HepG2 (cell line): Measurements from ENCODE around the gene BIN1. TPM values are rescaled to one million over a fixed set of nuclear protein-coding genes. Genes with fewer than 3 reads are reported as not detected.

Source experiments
- ATAC-seq: fragments of 200-7000 bp; cut with Tn5 transposase; 3 replicates; pipeline ENCODE4 v1.9.1; 2020; ENCODE audit warnings: mild to moderate bottlenecking, moderate library complexity
- BruUV-seq: library from RNA; stranded (reverse); fragments of 400-500 nt; replicated peaks from 2 replicates; lab custom pipeline; 2021; lab: Mats Ljungman, UMichigan
- CTCF ChIA-PET: fragments of 300-600 bp; formaldehyde crosslinking; extraction: SDS; loops from one replicate; lab custom pipeline; 2021; ENCODE audit warnings: low total read pairs, inconsistent platforms, low intra/inter-chr PET ratio; lab: Yijun Ruan, JAX
- POLR2A ChIA-PET: fragments of 350-600 bp; sonication (Branson Sonifier 250); formaldehyde crosslinking; loops from one replicate; lab custom pipeline; 2020; ENCODE audit warnings: antibody characterized with exemption, inconsistent platforms; lab: Yijun Ruan, JAX
- DNase-seq: peaks from one replicate; pipeline ENCODE4 v3.0.0-alpha.2; 2015; ENCODE audit warnings: low spot score
- FAIRE-seq: peaks from 3 replicates; lab custom pipeline; 2011; peaks lifted over from hg19 to GRCh38; lab: Jason Lieb, UNC
- H2AFZ ChIP-seq: one replicate; pipeline ENCODE4 v1.6.1; 2011; ENCODE audit warnings: low read length, inconsistent platforms
- H3K27ac ChIP-seq: fragments of 300-600 bp; 3 replicates; pipeline ENCODE4 v1.8.0; 2011; ENCODE audit warnings: mixed run types, mild to moderate bottlenecking, mixed read lengths, low read length, inconsistent platforms; ENCODE audit not compliant: insufficient read depth; ENCODE audit errors: extremely low read length
- H3K27me3 ChIP-seq, 2 experiments: fragments of 200-600 bp in 1 of 2; 2 replicates in 1 of 2; 3 replicates in 1 of 2; pipeline versions ENCODE4 v1.6.0 to v1.8.0; 2011; ENCODE audit warnings: low read length in 2 of 2, mild to moderate bottlenecking in 2 of 2, moderate library complexity in 2 of 2, inconsistent platforms in 1 of 2; ENCODE audit not compliant: insufficient read depth in 2 of 2, control insufficient read depth in 1 of 2
- H3K36me3 ChIP-seq, 2 experiments: fragments of 200-600 bp in 1 of 2; replicated peaks in 1 of 2; 2 replicates in 1 of 2; 3 replicates in 1 of 2; pipeline versions ENCODE4 v1.5.1 to v1.8.0; 2011; ENCODE audit warnings: low read length in 2 of 2, inconsistent platforms in 1 of 2; ENCODE audit not compliant: insufficient read depth in 2 of 2, control insufficient read depth in 1 of 2
- H3K4me1 ChIP-seq: 2 replicates; pipeline ENCODE4 v1.5.1; 2012; ENCODE audit warnings: low read length, inconsistent platforms; ENCODE audit not compliant: insufficient read depth
- H3K4me2 ChIP-seq: 2 replicates; pipeline ENCODE4 v1.6.0; 2011; ENCODE audit warnings: low read depth, low read length, inconsistent platforms
- H3K4me3 ChIP-seq, 3 experiments: fragments of 200-600 bp in 1 of 3; sonication (generic), shearing (Covaris generic) in 1 of 3; replicated peaks in 1 of 3; 2 replicates each; pipeline ENCODE4 v1.5.1; 2011 to 2016; ENCODE audit warnings: low read length in 3 of 3, inconsistent platforms in 2 of 3, low read depth in 2 of 3, mild to moderate bottlenecking in 2 of 3, control low read depth in 1 of 3, mixed read lengths in 1 of 3; ENCODE audit not compliant: insufficient read depth in 1 of 3
- H3K79me2 ChIP-seq: one replicate; pipeline ENCODE4 v1.6.1; 2011; ENCODE audit warnings: low read length, inconsistent platforms; ENCODE audit not compliant: insufficient read depth
- H3K9ac ChIP-seq: 2 replicates; pipeline ENCODE4 v1.6.0; 2011; ENCODE audit warnings: mild to moderate bottlenecking, low read depth, low read length, inconsistent platforms; ENCODE audit not compliant: insufficient read depth
- H3K9me3 ChIP-seq: 2 replicates; pipeline ENCODE4 v1.5.1; 2012; ENCODE audit warnings: mild to moderate bottlenecking, low read length
- H4K20me1 ChIP-seq: 2 replicates; pipeline ENCODE4 v1.6.0; 2011; ENCODE audit warnings: inconsistent platforms, mild to moderate bottlenecking, low read length, moderate library complexity; ENCODE audit not compliant: insufficient read depth
- ZNF318 ChIP-seq: sonication (generic); formaldehyde crosslinking; IDR thresholded peaks from 2 replicates; pipeline ENCODE4 v1.4.0; 2020; ENCODE audit warnings: mild to moderate bottlenecking, missing genetic modification reagents
- ZNF768 ChIP-seq: sonication (generic); formaldehyde crosslinking; IDR thresholded peaks from 2 replicates; pipeline ENCODE4 v1.4.0; 2020; ENCODE audit warnings: missing genetic modification reagents
- WGBS: methylation state at CpG from one replicate; pipeline ENCODE4 v1.1.6; 2017; ENCODE audit warnings: low lambda C conversion rate; 5-methylcytosine and 5-hydroxymethylcytosine counted together
- in situ Hi-C: cut with HindIII; loops from 2 replicates; pipeline ENCODE4 v1.10.0; 2017; ENCODE audit warnings: low pct_unique_long_range_greater_than_20kb; ENCODE audit not compliant: extremely low pct_ligation_motif_present
- intact Hi-C: fragments of 100-400 bp; cut with micrococcal nuclease; formaldehyde crosslinking; loops from one replicate; pipeline ENCODE4 v1.10.0; 2022; ENCODE audit not compliant: unreplicated experiment
- polyA plus RNA-seq, 8 experiments: library from polyadenylated mRNA; depleted of rRNA in 3 of 8; stranded (reverse) in 7 of 8; unstranded in 1 of 8; fragments of >200 nt; fragmentation: Illumina TruSeq in 4 of 8; extraction: Trizol in 4 of 8; gene quantifications; 2 replicates each; pipeline versions ENCODE4 v1.2.1 to v1.2.3, GENCODE V29; 2011 to 2016; ENCODE audit warnings: low read depth in 4 of 8, missing spikeins in 1 of 8, mixed read lengths in 1 of 8; ENCODE audit not compliant: insufficient read depth in 1 of 8
- total RNA-seq, 5 experiments: library from RNA; depleted of rRNA; stranded (reverse); fragments of >200 nt; fragmentation: Illumina TruSeq; extraction: Trizol; gene quantifications; 2 replicates each; pipeline ENCODE4 v1.2.3, GENCODE V29; 2016; ENCODE audit warnings: low read depth in 1 of 5

The BIN1 gene
- total and polyA plus RNA-seq, 2 of the 13 experiments (the other 11 are each of a cell fraction or from before 2014, with no cell fraction given) = 0.93 to 1.2 TPM

DNA sequence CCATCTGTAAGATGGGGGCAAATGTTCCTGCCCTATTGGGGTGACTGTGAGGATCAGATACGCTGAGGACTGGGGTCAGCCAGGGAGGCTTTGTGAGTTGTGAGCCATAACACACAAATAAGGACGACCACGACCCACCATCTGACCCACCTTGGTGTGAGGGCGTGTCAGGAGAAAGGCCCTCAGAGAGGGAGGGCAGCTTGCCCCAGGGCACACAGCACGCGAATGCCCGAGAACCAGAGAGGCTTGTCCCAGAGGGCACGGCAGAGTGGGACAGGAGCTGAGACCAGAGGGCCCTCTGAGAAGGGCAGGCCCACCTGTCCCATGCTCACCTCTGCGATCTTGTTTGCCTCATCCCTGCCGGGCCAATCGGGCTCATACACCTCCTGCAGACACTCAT lies 36.7 kb downstream of the BIN1 start:
- H3K27ac ChIP-seq = no peak overlapping the region
- no peak overlapping the region for H2AFZ ChIP-seq
- FAIRE-seq (no peak), DNase-seq (no peak), ATAC-seq (no peak)
- CTCF ChIA-PET = no interaction called here
- peaks cover 27% of the 10 kb centered on the region for H3K4me1 ChIP-seq
- H3K4me3 ChIP-seq = no peak overlapping the region
- no TSS peak for BruUV-seq
- H3K9me3 ChIP-seq = no peaks in the 10 kb centered on the region
- 75% methylated on average over 11 of the region's 11 CpGs for WGBS
- no peak overlapping the region for H3K4me2 ChIP-seq
- peak; percentile 91 for TF ChIP-seq ZNF768
- TF ChIP-seq ZNF318 (CRISPR knock-in tag) = no peak
- POLR2A ChIA-PET = no interaction called here
- H3K79me2 ChIP-seq = no peaks in the 10 kb centered on the region
- intact Hi-C loops (no loop called here), in situ Hi-C loops (no loop called here)
- no peak overlapping the region for H3K9ac ChIP-seq
- H3K27me3 ChIP-seq = no peaks in the 10 kb centered on the region; a peak in 1 of 5 replicates
- H3K36me3 ChIP-seq = no peaks in the 10 kb centered on the region
- no peaks in the 10 kb centered on the region for H4K20me1 ChIP-seq
